Measurements from ENCODE around the gene FKBP15.
"Not testable (repeated sequence)": the region's sequence is repeated elsewhere in the genome, so short reads cannot be mapped to it uniquely, and the experiment has no call there.

FKBP15 gene

DNA sequence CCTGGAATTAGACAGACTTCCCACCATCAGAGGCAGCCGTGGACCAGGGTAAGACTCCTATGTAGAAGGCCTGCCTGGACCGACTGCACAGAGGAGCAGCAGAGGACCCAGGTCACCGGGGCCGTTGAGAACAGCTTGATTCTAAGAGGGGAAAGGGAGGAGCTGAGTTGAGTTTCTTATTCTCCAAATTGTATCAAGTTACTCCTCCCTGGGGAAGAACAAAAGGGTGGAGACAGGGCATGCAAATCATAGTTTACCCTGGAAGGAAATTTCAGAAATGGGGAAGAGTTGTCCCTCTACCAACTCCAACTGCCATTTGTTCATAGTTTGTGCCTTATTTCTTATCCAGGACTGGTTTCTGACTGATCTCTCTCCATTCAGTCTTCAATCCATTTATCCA is 91.2 kb downstream of the FKBP15 start:
- no peak overlapping the region for H3K4me3 ChIP-seq (ENCODE audit: low read length)
- TF ChIP-seq, protein P1, sequence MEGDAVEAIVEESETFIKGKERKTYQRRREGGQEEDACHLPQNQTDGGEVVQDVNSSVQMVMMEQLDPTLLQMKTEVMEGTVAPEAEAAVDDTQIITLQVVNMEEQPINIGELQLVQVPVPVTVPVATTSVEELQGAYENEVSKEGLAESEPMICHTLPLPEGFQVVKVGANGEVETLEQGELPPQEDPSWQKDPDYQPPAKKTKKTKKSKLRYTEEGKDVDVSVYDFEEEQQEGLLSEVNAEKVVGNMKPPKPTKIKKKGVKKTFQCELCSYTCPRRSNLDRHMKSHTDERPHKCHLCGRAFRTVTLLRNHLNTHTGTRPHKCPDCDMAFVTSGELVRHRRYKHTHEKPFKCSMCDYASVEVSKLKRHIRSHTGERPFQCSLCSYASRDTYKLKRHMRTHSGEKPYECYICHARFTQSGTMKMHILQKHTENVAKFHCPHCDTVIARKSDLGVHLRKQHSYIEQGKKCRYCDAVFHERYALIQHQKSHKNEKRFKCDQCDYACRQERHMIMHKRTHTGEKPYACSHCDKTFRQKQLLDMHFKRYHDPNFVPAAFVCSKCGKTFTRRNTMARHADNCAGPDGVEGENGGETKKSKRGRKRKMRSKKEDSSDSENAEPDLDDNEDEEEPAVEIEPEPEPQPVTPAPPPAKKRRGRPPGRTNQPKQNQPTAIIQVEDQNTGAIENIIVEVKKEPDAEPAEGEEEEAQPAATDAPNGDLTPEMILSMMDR (conservative IDR thresholded peaks at IDR 0.05; ENCODE audit: low read depth, low read length), result no peak
- no peak for DNase-seq (ENCODE audit: low read depth)

DNA sequence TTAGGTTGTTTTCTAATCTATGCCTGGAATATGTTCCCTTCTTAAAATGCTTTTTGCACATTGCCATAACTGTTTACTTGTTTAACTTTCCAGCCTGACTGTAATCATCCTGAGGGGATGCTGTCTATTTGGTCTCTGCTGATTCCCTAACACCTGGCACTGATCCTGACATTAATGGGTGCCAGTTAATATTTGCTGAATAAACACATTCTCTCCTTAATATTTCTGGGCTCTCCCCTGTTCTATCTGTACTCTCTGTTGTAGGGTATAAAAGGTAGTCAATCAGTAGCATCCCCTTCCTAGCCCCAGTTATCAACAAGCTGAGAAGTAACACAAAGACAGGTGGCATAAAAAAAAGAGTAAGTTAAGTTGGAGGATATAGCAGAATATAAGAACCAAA is 91.6 kb downstream of the FKBP15 start:
- H3K4me3 ChIP-seq (ENCODE audit: low read length), result no peak overlapping the region
- TF ChIP-seq, protein P1 (conservative IDR thresholded peaks at IDR 0.05; ENCODE audit: low read depth, low read length), result no peak
- no peak for DNase-seq (ENCODE audit: low read depth)

DNA sequence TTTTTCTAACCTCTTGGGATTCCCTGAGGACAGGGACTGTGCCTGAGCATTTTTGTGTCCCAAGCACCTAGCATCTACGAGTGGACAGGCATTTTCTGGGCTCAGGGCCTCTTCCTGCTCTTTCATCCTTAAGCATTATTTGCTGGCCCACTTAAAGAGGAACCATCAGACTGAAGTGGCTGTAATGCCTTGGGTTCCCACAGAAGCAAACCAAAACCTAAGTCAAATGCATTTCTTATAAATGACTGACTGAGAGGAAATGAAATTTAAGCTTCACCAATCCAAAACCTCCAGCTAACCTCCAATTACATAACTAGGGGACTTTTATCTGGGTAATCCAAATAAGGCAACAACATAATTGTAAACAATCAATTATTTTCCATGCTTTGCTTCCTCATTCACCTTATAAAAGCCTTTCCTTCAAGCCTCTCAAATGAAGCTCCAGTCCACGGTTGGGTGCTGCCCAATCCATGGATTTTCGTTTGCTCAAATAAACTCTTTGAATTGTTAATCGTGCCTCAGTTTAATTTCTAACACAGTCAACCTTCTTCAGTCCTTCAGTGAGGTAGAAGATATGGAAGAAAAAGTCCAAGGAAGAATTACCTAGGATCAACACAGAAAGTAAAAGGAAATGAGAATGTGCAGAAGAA is 95.6 kb downstream of the FKBP15 start:
- H3K4me3 ChIP-seq (ENCODE audit: low read length), result no peak overlapping the region
- DNase-seq (ENCODE audit: low read depth), result no peak
- TF ChIP-seq, protein P1 (conservative IDR thresholded peaks at IDR 0.05; ENCODE audit: low read depth, low read length), result no peak

DNA sequence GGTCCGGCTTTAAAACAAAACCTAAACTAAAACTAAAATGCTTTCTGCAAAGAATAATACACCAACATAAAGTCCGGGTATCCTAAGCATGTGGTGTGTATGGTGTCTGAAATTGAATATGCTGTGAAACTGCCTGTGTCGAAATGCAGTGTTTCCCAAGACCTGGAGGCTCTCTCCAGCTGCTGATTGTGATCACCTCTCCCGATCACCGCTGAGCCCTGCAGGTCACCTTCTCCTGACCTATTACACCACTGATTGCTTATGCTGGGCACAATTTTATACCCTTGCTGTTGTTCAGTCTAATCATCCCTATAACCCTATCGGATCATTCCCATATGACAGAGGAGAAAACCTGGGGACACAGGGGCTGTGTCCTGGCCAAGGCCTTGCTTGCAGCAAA is 102.2 kb downstream of the FKBP15 start:
- DNase-seq (ENCODE audit: low read depth); H3K4me3 ChIP-seq (ENCODE audit: low read length): not testable (repeated sequence)
